ENCODE results near the gene KRTAP19-7.

GRCh38 chr21:30541764-30542163, 19.4 kb downstream of the KRTAP19-7 start, which contains the start of gene KRTAP19-6:
- TF ChIP-seq ZNF274 (IDR thresholded peaks at IDR 0.05; ENCODE audit: low read depth, low read length) (no peak), YY1 (IDR thresholded peaks at IDR 0.05; ENCODE audit: insufficient read depth, insufficient read length) (no peak)

All from NT2/D1 (cell line).